ENCODE data around the gene HS2ST1. TPM values are rescaled to one million over a fixed set of nuclear protein-coding genes. Genes with fewer than 3 reads are reported as not detected.

Gene HS2ST1
- total and polyA plus RNA-seq, 2 experiments from 2014 or later: 10.1 to 15.2 TPM

- Histone ChIP-seq H3K4me1 (ENCODE audit: insufficient read depth) (peaks cover 11% of the 10 kb centered on the region; the same call in 1 of the 2 replicates), H4K20me1 (ENCODE audit: insufficient read depth) (0 out of 2 replicates have a peak, but pooled peaks cover 8% of the 10 kb centered on the region), H3K36me3 (ENCODE audit: low read depth) (no peaks in the 10 kb centered on the region), H3K9ac (no peak overlapping the region), H3K4me3 (no peak overlapping the region), H3K9me2 (ENCODE audit: insufficient read depth) (no peaks in the 10 kb centered on the region), H3K9me3 (ENCODE audit: low read depth) (no peaks in the 10 kb centered on the region), H3K27ac (no peak overlapping the region), H3F3A (ENCODE audit: insufficient read depth) (no peaks in the 10 kb centered on the region), H3K79me2 (ENCODE audit: insufficient read depth) (peaks cover 38% of the 10 kb centered on the region), H3K4me2 (ENCODE audit: unreplicated experiment) (no peak overlapping the region), H3K27me3 (replicated peaks; ENCODE audit: insufficient read depth) (no peaks in the 10 kb centered on the region), H2AFZ (no peak overlapping the region)
- in situ Hi-C loops (cut with MboI): no loop called here
- DNase-seq: no peak
- WGBS, 2 experiments (ENCODE audit: low coverage in 1 of 2, low lambda C conversion rate in 2 of 2, missing lambda C conversion rate in 2 of 2): 85 to 86% methylated on average over 3 of the region's 3 CpGs
- TF ChIP-seq EZH2phosphoT487 (IDR thresholded peaks at IDR 0.05; ENCODE audit: insufficient read depth, low read depth) (no peak), EZH2 (IDR thresholded peaks at IDR 0.05; ENCODE audit: insufficient read depth, poor library complexity, severe bottlenecking) (no peak)
These were observed 25.0 kb downstream of the HS2ST1 start for GRCh38 chr1:86939406-86939805.

GRCh38 chr1:86940599-86940998 is 26.2 kb downstream of the HS2ST1 start:
- H3K4me2 ChIP-seq (ENCODE audit: unreplicated experiment): no peak overlapping the region
- H4K20me1 ChIP-seq (ENCODE audit: insufficient read depth): 0 out of 2 replicates have a peak, but pooled peaks cover 8% of the 10 kb centered on the region
- H2AFZ ChIP-seq: no peak overlapping the region
- in situ Hi-C loops (cut with MboI): no loop called here
- H3K4me1 ChIP-seq (ENCODE audit: insufficient read depth): peaks cover 11% of the 10 kb centered on the region; the same call in 1 of the 2 replicates
- H3K9me3 ChIP-seq (ENCODE audit: low read depth): no peaks in the 10 kb centered on the region
- no peaks in the 10 kb centered on the region for H3K36me3 ChIP-seq (ENCODE audit: low read depth)
- H3K27me3 ChIP-seq (replicated peaks; ENCODE audit: insufficient read depth): no peaks in the 10 kb centered on the region
- WGBS, 2 experiments (ENCODE audit: low coverage in 1 of 2, low lambda C conversion rate in 2 of 2, missing lambda C conversion rate in 2 of 2): 97 to 98% methylated on average over 2 of the region's 2 CpGs
- H3K27ac ChIP-seq: no peak overlapping the region
- H3K4me3 ChIP-seq: no peak overlapping the region
- TF ChIP-seq EZH2phosphoT487 (IDR thresholded peaks at IDR 0.05; ENCODE audit: insufficient read depth, low read depth) (no peak), EZH2 (IDR thresholded peaks at IDR 0.05; ENCODE audit: insufficient read depth, poor library complexity, severe bottlenecking) (no peak)
- H3K79me2 ChIP-seq (ENCODE audit: insufficient read depth): peaks cover 41% of the 10 kb centered on the region
- no peak for DNase-seq
- H3K9me2 ChIP-seq (ENCODE audit: insufficient read depth): no peaks in the 10 kb centered on the region
- H3K9ac ChIP-seq: no peak overlapping the region
- H3F3A ChIP-seq (ENCODE audit: insufficient read depth): no peaks in the 10 kb centered on the region

GRCh38 chr1:86942042-86942441 is 27.6 kb downstream of the HS2ST1 start:
- no peak overlapping the region for H3K9ac ChIP-seq
- no peak for DNase-seq
- H3K79me2 ChIP-seq (ENCODE audit: insufficient read depth): peaks cover 45% of the 10 kb centered on the region
- no peak overlapping the region for H2AFZ ChIP-seq
- in situ Hi-C loops (cut with MboI): no loop called here
- no peak overlapping the region for H3K27ac ChIP-seq
- 51 to 90% methylated on average over 1 of the region's 1 CpG for WGBS, 2 experiments (ENCODE audit: low coverage in 1 of 2, low lambda C conversion rate in 2 of 2, missing lambda C conversion rate in 2 of 2)
- no peaks in the 10 kb centered on the region for H3F3A ChIP-seq (ENCODE audit: insufficient read depth)
- no peaks in the 10 kb centered on the region for H3K36me3 ChIP-seq (ENCODE audit: low read depth)
- H3K9me3 ChIP-seq (ENCODE audit: low read depth): no peaks in the 10 kb centered on the region
- H3K4me1 ChIP-seq (ENCODE audit: insufficient read depth): peaks cover 11% of the 10 kb centered on the region; the same call in 1 of the 2 replicates
- no peak overlapping the region for H3K4me2 ChIP-seq (ENCODE audit: unreplicated experiment)
- H4K20me1 ChIP-seq (ENCODE audit: insufficient read depth): 0 out of 2 replicates have a peak, but pooled peaks cover 8% of the 10 kb centered on the region
- H3K4me3 ChIP-seq: no peak overlapping the region
- H3K27me3 ChIP-seq (replicated peaks; ENCODE audit: insufficient read depth): no peaks in the 10 kb centered on the region
- H3K9me2 ChIP-seq (ENCODE audit: insufficient read depth): no peaks in the 10 kb centered on the region
- TF ChIP-seq EZH2phosphoT487 (IDR thresholded peaks at IDR 0.05; ENCODE audit: insufficient read depth, low read depth) (no peak), EZH2 (IDR thresholded peaks at IDR 0.05; ENCODE audit: insufficient read depth, poor library complexity, severe bottlenecking) (no peak)

- Histone ChIP-seq H3K9me3 (ENCODE audit: low read depth) (no peaks in the 10 kb centered on the region), H3K4me2 (ENCODE audit: unreplicated experiment) (no peak overlapping the region), H3K79me2 (ENCODE audit: insufficient read depth) (peaks cover 45% of the 10 kb centered on the region), H3K9me2 (ENCODE audit: insufficient read depth) (no peaks in the 10 kb centered on the region), H4K20me1 (ENCODE audit: insufficient read depth) (0 out of 2 replicates have a peak, but pooled peaks cover 8% of the 10 kb centered on the region), H3K36me3 (ENCODE audit: low read depth) (no peaks in the 10 kb centered on the region), H3K27me3 (replicated peaks; ENCODE audit: insufficient read depth) (no peaks in the 10 kb centered on the region), H3K4me1 (ENCODE audit: insufficient read depth) (peaks cover 7% of the 10 kb centered on the region; the same call in 1 of the 2 replicates), H3K4me3 (no peak overlapping the region), H2AFZ (no peak overlapping the region), H3F3A (ENCODE audit: insufficient read depth) (no peaks in the 10 kb centered on the region), H3K9ac (no peak overlapping the region), H3K27ac (no peak overlapping the region)
- no peak for TF ChIP-seq EZH2phosphoT487 (IDR thresholded peaks at IDR 0.05; ENCODE audit: insufficient read depth, low read depth)
- TF ChIP-seq EZH2 (IDR thresholded peaks at IDR 0.05; ENCODE audit: insufficient read depth, poor library complexity, severe bottlenecking): no peak
- DNase-seq: no peak
- in situ Hi-C loops (cut with MboI): no loop called here
These were observed 28.3 kb downstream of the HS2ST1 start for GRCh38 chr1:86942743-86943142.

GRCh38 chr1:86948212-86948611 is 33.8 kb downstream of the HS2ST1 start:
- Histone ChIP-seq H3F3A (ENCODE audit: insufficient read depth) (no peaks in the 10 kb centered on the region), H3K9me3 (ENCODE audit: low read depth) (no peaks in the 10 kb centered on the region), H3K79me2 (ENCODE audit: insufficient read depth) (peaks cover 34% of the 10 kb centered on the region), H3K27ac (no peak overlapping the region), H3K27me3 (replicated peaks; ENCODE audit: insufficient read depth) (no peaks in the 10 kb centered on the region), H3K4me2 (ENCODE audit: unreplicated experiment) (no peak overlapping the region), H4K20me1 (ENCODE audit: insufficient read depth) (no peaks in the 10 kb centered on the region), H2AFZ (no peak overlapping the region), H3K36me3 (ENCODE audit: low read depth) (no peaks in the 10 kb centered on the region), H3K4me3 (no peak overlapping the region), H3K9ac (no peak overlapping the region), H3K9me2 (ENCODE audit: insufficient read depth) (no peaks in the 10 kb centered on the region), H3K4me1 (ENCODE audit: insufficient read depth) (no peaks in the 10 kb centered on the region)
- in situ Hi-C loops (cut with MboI): no loop called here
- TF ChIP-seq EZH2 (IDR thresholded peaks at IDR 0.05; ENCODE audit: insufficient read depth, poor library complexity, severe bottlenecking) (no peak), EZH2phosphoT487 (IDR thresholded peaks at IDR 0.05; ENCODE audit: insufficient read depth, low read depth) (no peak)
- no peak for DNase-seq
- WGBS, 2 experiments (ENCODE audit: low coverage in 1 of 2, low lambda C conversion rate in 2 of 2, missing lambda C conversion rate in 2 of 2): 90 to 95% methylated on average over 5 of the region's 5 CpGs

Data from GM23248 (cell line).